Measurements from ENCODE around the gene CHRDL2.

DNA sequence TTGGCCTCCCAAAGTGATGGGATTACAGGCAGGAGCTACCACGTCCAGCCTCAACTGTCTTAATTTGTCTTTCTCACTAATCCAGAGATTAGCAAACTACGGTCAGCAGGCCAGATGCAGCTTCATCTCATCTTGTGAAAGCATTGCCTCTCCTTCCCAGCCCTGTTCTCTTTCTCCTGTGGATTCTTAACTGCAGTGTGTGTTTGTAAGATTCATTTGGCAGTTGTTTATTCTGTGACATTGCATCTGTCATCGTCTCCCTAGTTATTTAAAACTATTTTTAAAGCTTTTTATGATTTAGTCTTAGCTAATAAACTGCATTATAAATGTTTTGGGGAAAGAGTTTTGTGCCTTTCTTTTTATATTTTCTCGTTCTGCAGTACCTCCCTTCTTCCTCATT lies 46.7 kb upstream of the CHRDL2 start:
- TF ChIP-seq, protein P1, sequence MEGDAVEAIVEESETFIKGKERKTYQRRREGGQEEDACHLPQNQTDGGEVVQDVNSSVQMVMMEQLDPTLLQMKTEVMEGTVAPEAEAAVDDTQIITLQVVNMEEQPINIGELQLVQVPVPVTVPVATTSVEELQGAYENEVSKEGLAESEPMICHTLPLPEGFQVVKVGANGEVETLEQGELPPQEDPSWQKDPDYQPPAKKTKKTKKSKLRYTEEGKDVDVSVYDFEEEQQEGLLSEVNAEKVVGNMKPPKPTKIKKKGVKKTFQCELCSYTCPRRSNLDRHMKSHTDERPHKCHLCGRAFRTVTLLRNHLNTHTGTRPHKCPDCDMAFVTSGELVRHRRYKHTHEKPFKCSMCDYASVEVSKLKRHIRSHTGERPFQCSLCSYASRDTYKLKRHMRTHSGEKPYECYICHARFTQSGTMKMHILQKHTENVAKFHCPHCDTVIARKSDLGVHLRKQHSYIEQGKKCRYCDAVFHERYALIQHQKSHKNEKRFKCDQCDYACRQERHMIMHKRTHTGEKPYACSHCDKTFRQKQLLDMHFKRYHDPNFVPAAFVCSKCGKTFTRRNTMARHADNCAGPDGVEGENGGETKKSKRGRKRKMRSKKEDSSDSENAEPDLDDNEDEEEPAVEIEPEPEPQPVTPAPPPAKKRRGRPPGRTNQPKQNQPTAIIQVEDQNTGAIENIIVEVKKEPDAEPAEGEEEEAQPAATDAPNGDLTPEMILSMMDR (conservative IDR thresholded peaks at IDR 0.05; ENCODE audit: low read length) = no peak
- TF ChIP-seq EZH2phosphoT487 (IDR thresholded peaks at IDR 0.05; ENCODE audit: borderline replicate concordance) = no peak
